Astrocyte (in vitro differentiated cells and primary cell): ENCODE results near the gene MPHOSPH9. TPM values are rescaled to one million over a fixed set of nuclear protein-coding genes. Genes with fewer than 3 reads are reported as not detected.

Experiments used
- DNase-seq: peaks from one replicate; pipeline ENCODE4 v3.0.0-alpha.2; 2010; ENCODE audit warnings: low read depth
- FAIRE-seq: peaks from 2 replicates; lab custom pipeline; 2011; peaks lifted over from hg19 to GRCh38; lab: Jason Lieb, UNC
- H2AFZ ChIP-seq: 2 replicates; pipeline ENCODE4 v1.6.0; 2012; ENCODE audit warnings: low read depth, low read length, inconsistent platforms
- H3K27ac ChIP-seq: 2 replicates; pipeline ENCODE4 v1.5.1; 2011; ENCODE audit warnings: low read depth, low read length, inconsistent platforms
- H3K27me3 ChIP-seq: 2 replicates; pipeline ENCODE4 v1.6.0; 2011; ENCODE audit warnings: low read length, inconsistent platforms; ENCODE audit not compliant: insufficient read depth
- H3K36me3 ChIP-seq: 2 replicates; pipeline ENCODE4 v1.5.1; 2011; ENCODE audit warnings: low read length, inconsistent platforms; ENCODE audit not compliant: insufficient read depth
- H3K4me1 ChIP-seq: 2 replicates; pipeline ENCODE4 v1.5.1; 2011; ENCODE audit warnings: low read length, inconsistent platforms; ENCODE audit not compliant: insufficient read depth
- H3K4me2 ChIP-seq: 2 replicates; pipeline ENCODE4 v1.6.0; 2012; ENCODE audit warnings: low read length, inconsistent platforms
- H3K4me3 ChIP-seq: 2 replicates; pipeline ENCODE4 v1.5.1; 2011; ENCODE audit warnings: low read depth, mild to moderate bottlenecking, low read length, inconsistent platforms; ENCODE audit not compliant: insufficient read depth
- H3K79me2 ChIP-seq: 2 replicates; pipeline ENCODE4 v1.6.0; 2012; ENCODE audit warnings: mild to moderate bottlenecking, low read length, inconsistent platforms; ENCODE audit not compliant: insufficient read depth
- H3K9ac ChIP-seq: 2 replicates; pipeline ENCODE4 v1.6.0; 2012; ENCODE audit warnings: mild to moderate bottlenecking, low read length, inconsistent platforms
- H3K9me3 ChIP-seq: 2 replicates; pipeline ENCODE4 v1.5.1; 2012; ENCODE audit warnings: low read depth, mild to moderate bottlenecking, low read length, inconsistent platforms; ENCODE audit not compliant: insufficient read depth
- H4K20me1 ChIP-seq: 2 replicates; pipeline ENCODE4 v1.6.0; 2012; ENCODE audit warnings: low read length, inconsistent platforms; ENCODE audit not compliant: insufficient read depth
- H3K27ac Mint-ChIP-seq: one replicate; pipeline ENCODE4 v1.8.0; 2021; ENCODE audit warnings: mild to moderate bottlenecking, mixed read lengths; ENCODE audit not compliant: unreplicated experiment
- H3K27me3 Mint-ChIP-seq: one replicate; pipeline ENCODE4 v1.8.0; 2021; ENCODE audit warnings: low read depth, mixed read lengths; ENCODE audit not compliant: unreplicated experiment
- H3K36me3 Mint-ChIP-seq: one replicate; pipeline ENCODE4 v1.8.0; 2021; ENCODE audit warnings: low read depth, mixed read lengths; ENCODE audit not compliant: unreplicated experiment
- H3K4me1 Mint-ChIP-seq: one replicate; pipeline ENCODE4 v1.8.0; 2021; ENCODE audit warnings: low read depth, mixed read lengths; ENCODE audit not compliant: unreplicated experiment
- H3K4me3 Mint-ChIP-seq: one replicate; pipeline ENCODE4 v1.8.0; 2021; ENCODE audit warnings: mild to moderate bottlenecking, moderate library complexity, mixed read lengths; ENCODE audit not compliant: unreplicated experiment
- H3K9me3 Mint-ChIP-seq: one replicate; pipeline ENCODE4 v1.8.0; 2021; ENCODE audit warnings: mild to moderate bottlenecking, mixed read lengths; ENCODE audit not compliant: unreplicated experiment
- CTCF ChIP-seq: IDR thresholded peaks from 2 replicates; pipeline ENCODE4 v1.5.1; 2011; ENCODE audit warnings: low read depth, mild to moderate bottlenecking, inconsistent platforms, low read length, moderate library complexity; ENCODE audit not compliant: insufficient read depth
- EZH2 ChIP-seq: IDR thresholded peaks from 2 replicates; pipeline ENCODE4 v1.6.1; 2012; ENCODE audit warnings: mild to moderate bottlenecking, low read length, inconsistent platforms; ENCODE audit not compliant: insufficient read depth
- total RNA-seq: library from RNA; stranded (reverse); gene quantifications from 2 replicates; pipeline ENCODE4 v1.2.1, GENCODE V29; 2021

MPHOSPH9 gene
- total RNA-seq, 1 donor from 2014 or later: 24.9 TPM

GRCh38 chr12:123238961-123239360 is 6.0 kb upstream of the MPHOSPH9 start:
- Histone ChIP-seq H3K79me2 (peaks cover 28% of the 10 kb centered on the region), H3K9me3 (no peaks in the 10 kb centered on the region), H3K4me2 (no peak overlapping the region), H4K20me1 (peaks cover 16% of the 10 kb centered on the region), H3K4me1 (peaks cover 2% of the 10 kb centered on the region), H3K36me3 (peaks cover 3% of the 10 kb centered on the region), H3K27ac (no peak overlapping the region), H3K9ac (no peak overlapping the region), H2AFZ (no peak overlapping the region), H3K27me3 (no peaks in the 10 kb centered on the region), H3K4me3 (no peak overlapping the region)
- H3K27me3 Mint-ChIP-seq: no peaks in the 10 kb centered on the region
- no peak overlapping the region for H3K27ac Mint-ChIP-seq
- H3K4me1 Mint-ChIP-seq: peaks cover 3% of the 10 kb centered on the region
- FAIRE-seq (no peak), DNase-seq (no peak)
- peaks cover 3% of the 10 kb centered on the region for H3K36me3 Mint-ChIP-seq
- TF ChIP-seq EZH2: no peak
- H3K4me3 Mint-ChIP-seq: no peak overlapping the region
- H3K9me3 Mint-ChIP-seq: no peaks in the 10 kb centered on the region

- no peaks in the 10 kb centered on the region for H3K9me3 ChIP-seq
- TF ChIP-seq CTCF: no peak
- TF ChIP-seq EZH2: no peak
- FAIRE-seq (no peak), DNase-seq (no peak)
- peaks cover 35% of the 10 kb centered on the region for H3K79me2 ChIP-seq
- H3K27me3 ChIP-seq: no peaks in the 10 kb centered on the region
- H3K36me3 ChIP-seq: peaks cover 3% of the 10 kb centered on the region
- peaks cover 6% of the 10 kb centered on the region for H3K4me1 ChIP-seq
- H4K20me1 ChIP-seq: peaks cover 16% of the 10 kb centered on the region
- H3K4me3 ChIP-seq: no peak overlapping the region
- H3K4me2 ChIP-seq: no peak overlapping the region
- H3K27ac ChIP-seq: no peak overlapping the region
- H3K9ac ChIP-seq: no peak overlapping the region
- Mint-ChIP-seq H3K4me1 (peaks cover 3% of the 10 kb centered on the region), H3K27ac (no peak overlapping the region), H3K4me3 (no peak overlapping the region), H3K27me3 (no peaks in the 10 kb centered on the region), H3K36me3 (peaks cover 3% of the 10 kb centered on the region), H3K9me3 (no peaks in the 10 kb centered on the region)
- H2AFZ ChIP-seq: no peak overlapping the region
Measured at GRCh38 chr12:123238330-123238682, 5.4 kb upstream of the MPHOSPH9 start.

DNA sequence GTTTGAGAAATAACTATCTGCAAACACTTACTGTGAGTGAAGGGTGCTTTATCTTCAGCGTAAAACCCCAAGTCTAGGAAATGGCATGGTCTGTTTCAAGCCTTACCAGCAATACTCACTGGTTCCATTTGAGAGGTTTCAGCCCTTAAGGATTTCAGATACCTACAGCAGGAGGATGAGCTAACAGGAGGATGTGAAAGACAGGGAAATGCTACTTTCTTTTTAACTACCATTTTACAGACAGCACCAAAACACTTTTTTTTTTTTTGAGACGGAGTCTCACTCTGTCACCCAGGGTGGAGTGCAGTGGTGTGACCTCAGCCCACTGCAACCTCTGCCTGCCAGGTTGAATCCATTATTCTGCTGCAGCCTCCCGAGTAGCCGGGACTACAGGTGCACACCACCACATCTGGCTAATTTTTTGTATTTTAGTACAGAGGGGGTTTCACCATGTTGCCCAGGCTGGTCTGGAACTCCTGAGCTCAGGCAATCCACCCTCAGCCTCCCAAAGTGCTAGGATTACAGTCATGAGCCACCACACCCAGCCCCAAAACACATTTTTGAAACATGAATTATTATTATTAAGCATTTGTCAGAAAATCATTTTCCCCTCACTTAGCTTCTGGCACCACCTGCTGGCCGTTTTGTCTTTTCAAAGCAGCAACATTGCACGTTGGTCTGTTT is 4.8 kb upstream of the MPHOSPH9 start:
- DNase-seq (peak; percentile 22), FAIRE-seq (no peak)
- no peak overlapping the region for H3K4me3 Mint-ChIP-seq
- Histone ChIP-seq H3K9me3 (no peaks in the 10 kb centered on the region), H3K79me2 (peaks cover 36% of the 10 kb centered on the region), H3K4me3 (no peak overlapping the region), H4K20me1 (peaks cover 16% of the 10 kb centered on the region), H3K4me2 (no peak overlapping the region), H3K4me1 (peaks cover 6% of the 10 kb centered on the region), H3K27ac (no peak overlapping the region), H3K36me3 (peaks cover 3% of the 10 kb centered on the region), H2AFZ (no peak overlapping the region), H3K9ac (no peak overlapping the region), H3K27me3 (no peaks in the 10 kb centered on the region)
- peaks cover 3% of the 10 kb centered on the region for H3K36me3 Mint-ChIP-seq
- TF ChIP-seq EZH2: no peak
- peak; percentile 87 for TF ChIP-seq CTCF
- peaks cover 3% of the 10 kb centered on the region for H3K4me1 Mint-ChIP-seq
- no peak overlapping the region for H3K27ac Mint-ChIP-seq
- no peaks in the 10 kb centered on the region for H3K27me3 Mint-ChIP-seq
- no peaks in the 10 kb centered on the region for H3K9me3 Mint-ChIP-seq
